ENCODE results near the gene OTOS.

GRCh38 chr2:240167588-240167880 lies 27.1 kb upstream of the OTOS start:
- no peak for TF ChIP-seq CSRNP3 (CRISPR knock-in tag; IDR thresholded peaks at IDR 0.05)
- no peak for TF ChIP-seq TCF4 (CRISPR knock-in tag; IDR thresholded peaks at IDR 0.05; ENCODE audit: borderline replicate concordance)
- TF ChIP-seq ZNF8 (CRISPR knock-in tag; IDR thresholded peaks at IDR 0.05) = no peak
- no peak for TF ChIP-seq TSHZ2 (CRISPR knock-in tag; IDR thresholded peaks at IDR 0.05)
- no peak for TF ChIP-seq ZFP3 (CRISPR knock-in tag; IDR thresholded peaks at IDR 0.05)
- no peak for TF ChIP-seq PATZ1 (CRISPR knock-in tag; IDR thresholded peaks at IDR 0.05; ENCODE audit: borderline replicate concordance)
- no peak for TF ChIP-seq ZFP30 (CRISPR knock-in tag; IDR thresholded peaks at IDR 0.05)
- no peak for TF ChIP-seq ARNTL (CRISPR knock-in tag; IDR thresholded peaks at IDR 0.05; ENCODE audit: borderline replicate concordance, low read depth)
- TF ChIP-seq RARB (CRISPR knock-in tag; IDR thresholded peaks at IDR 0.05) = no peak
- TF ChIP-seq BACH2 (CRISPR knock-in tag; IDR thresholded peaks at IDR 0.05; ENCODE audit: borderline replicate concordance) = no peak
- no peak for TF ChIP-seq POU6F1 (CRISPR knock-in tag; IDR thresholded peaks at IDR 0.05; ENCODE audit: borderline replicate concordance, low read depth)

Data from SK-N-SH treated with all-trans-retinoic acid at 6 μM for 48 hours (cell line).